Measurements from ENCODE around the gene S100A13. TPM values are rescaled to one million over a fixed set of nuclear protein-coding genes. Genes with fewer than 3 reads are reported as not detected.

The S100A13 gene
- total and polyA plus RNA-seq, 9 of the 15 experiments (the other 6 are each of a cell fraction or from before 2014, with no cell fraction given), result 41.9 to 129 (median 58.0) TPM

DNA sequence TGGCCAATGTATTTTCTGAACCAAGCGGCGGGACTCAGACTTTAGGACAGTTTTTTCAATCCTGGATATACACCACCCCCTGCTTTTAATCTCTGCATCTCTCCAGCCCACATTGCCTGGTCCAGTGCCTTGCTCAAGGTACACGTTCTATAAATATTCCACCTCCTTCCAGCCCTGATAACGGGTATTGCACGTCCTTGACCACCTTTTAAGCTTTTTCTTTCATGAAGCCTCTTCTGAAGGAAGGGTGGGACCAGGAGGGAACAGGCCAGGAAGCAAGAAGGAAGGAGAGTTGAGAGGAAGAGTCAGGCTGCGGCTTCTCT lies 17.8 kb downstream of the S100A13 start (continued):
- TF ChIP-seq NR2C2 (CRISPR knock-in tag; IDR thresholded peaks at IDR 0.05) (no peak; the same call in 1 of the 2 replicates), NR2C2 (tag; IDR thresholded peaks at IDR 0.05) (peak; percentile 80), SUPT5H (IDR thresholded peaks at IDR 0.05) (no peak), GATA2 (CRISPR knock-in tag; IDR thresholded peaks at IDR 0.05) (peak; percentile 59), HDAC2 (IDR thresholded peaks at IDR 0.05) (0 out of 2 replicates have a peak, but pooled peaks have one; percentile 8)

GRCh38 chr1:153608742-153609584 lies 18.3 kb downstream of the S100A13 start:
- FAIRE-seq (peak; percentile 90), ATAC-seq (peak; percentile 94), DNase-seq (ENCODE audit: extremely low read depth in 1 of 4, low spot score in 3 of 4) (peak; percentile 90 to 95 (median 94))
- ChIA-PET CTCF (ENCODE audit: low intra/inter-chr PET ratio) (no interaction called here), POLR2A (interaction anchor here (1.0 to 4.1 kb wide), 3 partner anchors 9 to 44 kb away, joined by 3 to 23 read pairs (median 3); partner anchors contain the start of genes S100A1 and S100A13)
- WGBS (ENCODE audit: insufficient coverage, low coverage, missing lambda C conversion rate), result 28% methylated on average over 18 of the region's 19 CpGs
- H3K4me3 ChIP-seq, result no peak overlapping the region
- peak overlapping the region; percentile 89 for H2AFZ ChIP-seq (ENCODE audit: low read depth, low read length)
- no peaks in the 10 kb centered on the region for H3K27me3 ChIP-seq (ENCODE audit: control insufficient read depth in 2 of 2, insufficient read depth in 2 of 2, low read length in 2 of 2)
- H3K27ac ChIP-seq (ENCODE audit: extremely low read depth, low read depth, low read length), result peak overlapping the region; percentile 50; the same call in 2 of the 3 replicates
- no peaks in the 10 kb centered on the region for H3K9me3 ChIP-seq (replicated peaks; ENCODE audit: control insufficient read depth, insufficient read depth, low read depth, low read length)
- peaks cover 6% of the 10 kb centered on the region for H3K9me1 ChIP-seq (ENCODE audit: control insufficient read depth, insufficient read depth, low read length)
- no peaks in the 10 kb centered on the region for H3K79me2 ChIP-seq (ENCODE audit: control insufficient read depth, insufficient read depth, low read length)
- in situ Hi-C loops (cut with MboI), result no loop called here
- H3K9ac ChIP-seq (ENCODE audit: insufficient read depth in 1 of 2, low read depth in 2 of 2, low read length in 2 of 2), result peak overlapping the region in 1 of 2 experiments; percentile 77; a peak in 2 of 4 replicates
- intact Hi-C loops (cut with micrococcal nuclease), result no loop called here
- peak overlapping the region; percentile 54; the same call in 1 of the 2 replicates for H3K4me2 ChIP-seq (ENCODE audit: insufficient read depth, low read length)
- H3K4me1 ChIP-seq (replicated peaks in 1 of 2; ENCODE audit: control insufficient read depth in 2 of 2, insufficient read depth in 2 of 2, low read length in 2 of 2), result peaks cover 30 to 47% of the 10 kb centered on the region in 2 experiments
- BruUV-seq (replicated peaks), result no TSS peak
- no peaks in the 10 kb centered on the region for H3K36me3 ChIP-seq (ENCODE audit: control insufficient read depth, insufficient read depth, low read length)
- no peaks in the 10 kb centered on the region for H4K20me1 ChIP-seq (replicated peaks; ENCODE audit: control insufficient read depth, insufficient read depth, low read length)
- TF ChIP-seq SMARCA5 (IDR thresholded peaks at IDR 0.05) (no peak), KDM5B (IDR thresholded peaks at IDR 0.05; ENCODE audit: insufficient replicate concordance, low read depth, low read length) (no peak), HINFP (tag; conservative IDR thresholded peaks at IDR 0.05; ENCODE audit: low read depth) (no peak), ILK (tag; IDR thresholded peaks at IDR 0.05; ENCODE audit: borderline replicate concordance, low read depth) (no peak), EZH2 (IDR thresholded peaks at IDR 0.05; ENCODE audit: borderline replicate concordance, low read depth, low read length) (no peak), SIN3B (IDR thresholded peaks at IDR 0.05; ENCODE audit: low read depth) (no peak), NFIC (IDR thresholded peaks at IDR 0.05) (0 out of 2 replicates have a peak, but pooled peaks have one; percentile 12)
- TF ChIP-seq, protein P1, sequence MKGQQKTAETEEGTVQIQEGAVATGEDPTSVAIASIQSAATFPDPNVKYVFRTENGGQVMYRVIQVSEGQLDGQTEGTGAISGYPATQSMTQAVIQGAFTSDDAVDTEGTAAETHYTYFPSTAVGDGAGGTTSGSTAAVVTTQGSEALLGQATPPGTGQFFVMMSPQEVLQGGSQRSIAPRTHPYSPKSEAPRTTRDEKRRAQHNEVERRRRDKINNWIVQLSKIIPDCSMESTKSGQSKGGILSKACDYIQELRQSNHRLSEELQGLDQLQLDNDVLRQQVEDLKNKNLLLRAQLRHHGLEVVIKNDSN (CRISPR knock-in tag; IDR thresholded peaks at IDR 0.05), result no peak
- TF ChIP-seq, protein P2, sequence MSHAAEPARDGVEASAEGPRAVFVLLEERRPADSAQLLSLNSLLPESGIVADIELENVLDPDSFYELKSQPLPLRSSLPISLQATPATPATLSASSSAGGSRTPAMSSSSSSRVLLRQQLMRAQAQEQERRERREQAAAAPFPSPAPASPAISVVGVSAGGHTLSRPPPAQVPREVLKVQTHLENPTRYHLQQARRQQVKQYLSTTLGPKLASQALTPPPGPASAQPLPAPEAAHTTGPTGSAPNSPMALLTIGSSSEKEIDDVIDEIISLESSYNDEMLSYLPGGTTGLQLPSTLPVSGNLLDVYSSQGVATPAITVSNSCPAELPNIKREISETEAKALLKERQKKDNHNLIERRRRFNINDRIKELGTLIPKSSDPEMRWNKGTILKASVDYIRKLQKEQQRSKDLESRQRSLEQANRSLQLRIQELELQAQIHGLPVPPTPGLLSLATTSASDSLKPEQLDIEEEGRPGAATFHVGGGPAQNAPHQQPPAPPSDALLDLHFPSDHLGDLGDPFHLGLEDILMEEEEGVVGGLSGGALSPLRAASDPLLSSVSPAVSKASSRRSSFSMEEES (CRISPR knock-in tag; IDR thresholded peaks at IDR 0.05), result no peak
- TF ChIP-seq, protein P3, sequence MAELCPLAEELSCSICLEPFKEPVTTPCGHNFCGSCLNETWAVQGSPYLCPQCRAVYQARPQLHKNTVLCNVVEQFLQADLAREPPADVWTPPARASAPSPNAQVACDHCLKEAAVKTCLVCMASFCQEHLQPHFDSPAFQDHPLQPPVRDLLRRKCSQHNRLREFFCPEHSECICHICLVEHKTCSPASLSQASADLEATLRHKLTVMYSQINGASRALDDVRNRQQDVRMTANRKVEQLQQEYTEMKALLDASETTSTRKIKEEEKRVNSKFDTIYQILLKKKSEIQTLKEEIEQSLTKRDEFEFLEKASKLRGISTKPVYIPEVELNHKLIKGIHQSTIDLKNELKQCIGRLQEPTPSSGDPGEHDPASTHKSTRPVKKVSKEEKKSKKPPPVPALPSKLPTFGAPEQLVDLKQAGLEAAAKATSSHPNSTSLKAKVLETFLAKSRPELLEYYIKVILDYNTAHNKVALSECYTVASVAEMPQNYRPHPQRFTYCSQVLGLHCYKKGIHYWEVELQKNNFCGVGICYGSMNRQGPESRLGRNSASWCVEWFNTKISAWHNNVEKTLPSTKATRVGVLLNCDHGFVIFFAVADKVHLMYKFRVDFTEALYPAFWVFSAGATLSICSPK (IDR thresholded peaks at IDR 0.05; ENCODE audit: borderline replicate concordance), result no peak

All from K562 (cell line).